Ammon's horn (tissue), 1 donor: ENCODE data around the gene NHERF1.
A peak's percentile ranks its signal among the peaks of the same experiment; 100 is the strongest.

Experiments used
- DNase-seq: peaks from one replicate; pipeline ENCODE4 v3.0.0-alpha.2; 2016; ENCODE audit warnings: low spot score

NHERF1 gene

DNA sequence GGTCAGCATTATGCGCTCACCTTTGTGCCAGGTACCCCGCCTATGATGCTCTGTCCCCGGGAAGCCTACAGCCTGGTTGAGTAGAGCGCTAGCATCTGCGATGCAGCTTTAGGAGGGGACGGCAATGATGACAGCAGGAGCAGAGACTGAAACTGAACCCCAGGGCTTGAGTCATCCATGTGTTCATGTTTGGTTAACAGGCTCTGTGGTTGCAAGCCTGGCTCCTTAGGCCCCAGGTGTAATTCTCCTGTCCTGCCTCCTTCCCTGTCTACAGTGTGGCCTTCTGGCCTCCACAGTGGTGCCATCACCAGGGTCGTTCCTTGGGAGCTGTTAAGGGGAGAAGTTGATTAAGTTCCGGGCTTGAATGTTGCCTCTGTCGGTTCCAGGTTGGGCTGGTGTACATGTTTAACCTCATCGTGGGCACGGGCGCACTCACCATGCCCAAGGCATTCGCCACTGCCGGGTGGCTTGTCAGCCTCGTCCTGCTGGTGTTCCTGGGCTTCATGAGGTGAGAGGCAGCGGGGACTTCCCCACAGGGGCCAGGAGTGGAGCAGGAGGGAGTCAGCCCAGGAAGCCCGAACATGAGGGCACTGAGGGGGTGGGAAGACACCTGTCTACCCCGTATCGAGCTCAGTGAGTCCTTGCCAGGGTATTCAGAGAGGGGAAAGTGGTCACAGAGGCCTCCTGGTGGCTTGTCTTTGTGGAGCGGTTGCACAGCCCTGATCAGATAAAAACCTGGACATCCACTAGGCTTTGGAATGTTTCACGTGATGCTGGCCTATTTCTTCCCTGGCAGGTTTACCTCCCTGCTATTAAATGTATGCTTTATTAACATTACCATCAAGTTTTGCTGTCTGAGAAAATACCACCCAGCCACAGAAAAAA is 36.9 kb downstream of the NHERF1 start:
- DNase-seq, result no peak

DNA sequence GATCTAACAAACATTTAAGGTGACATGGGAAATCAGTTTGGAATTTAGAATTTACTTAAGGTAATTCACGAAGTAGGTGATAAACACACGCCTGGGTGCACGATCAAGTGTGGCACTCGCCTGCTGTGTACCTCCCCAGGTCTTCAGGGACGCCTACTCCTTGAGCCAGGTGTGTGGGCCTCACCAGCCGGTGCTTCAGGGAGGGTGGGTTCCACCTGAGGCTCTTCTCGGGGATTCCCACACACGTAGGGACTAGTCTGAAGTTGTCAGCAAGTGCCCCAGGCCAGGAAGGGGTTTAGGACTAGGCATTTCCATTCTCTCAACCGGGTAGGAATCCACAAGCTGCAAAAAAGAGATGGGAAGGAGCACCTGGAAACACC is 37.5 kb downstream of the NHERF1 start:
- no peak for DNase-seq

DNA sequence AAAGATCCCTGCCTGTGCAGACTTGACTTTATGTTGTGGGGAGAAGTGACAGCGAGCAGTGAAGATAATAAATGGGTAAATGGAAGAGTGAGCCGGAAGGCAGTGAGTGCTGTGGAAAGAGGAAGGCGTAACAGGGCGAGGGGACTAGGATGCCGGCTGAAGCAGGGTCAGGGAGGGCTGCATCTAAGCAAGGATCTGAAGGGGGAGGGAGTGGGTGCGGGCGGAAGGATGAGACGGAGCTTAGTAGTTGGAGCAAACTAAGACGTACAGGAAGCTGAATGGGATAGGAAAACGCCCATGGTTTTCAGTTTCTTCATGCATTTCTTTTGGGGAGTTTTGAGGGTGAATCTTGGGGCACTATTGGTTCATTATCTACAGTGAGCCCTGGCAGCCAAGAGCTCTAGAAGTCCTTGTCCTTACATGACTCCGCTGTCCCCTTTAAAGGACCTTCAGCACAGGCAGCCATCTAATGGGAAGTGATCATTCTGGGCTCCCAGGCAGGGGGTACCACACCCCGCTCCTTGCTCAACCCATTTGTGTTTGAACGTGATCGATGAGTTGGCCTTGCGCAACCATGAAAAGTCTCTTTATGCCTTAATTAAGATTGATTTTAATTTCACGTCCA is 38.1 kb downstream of the NHERF1 start:
- DNase-seq, result no peak

DNA sequence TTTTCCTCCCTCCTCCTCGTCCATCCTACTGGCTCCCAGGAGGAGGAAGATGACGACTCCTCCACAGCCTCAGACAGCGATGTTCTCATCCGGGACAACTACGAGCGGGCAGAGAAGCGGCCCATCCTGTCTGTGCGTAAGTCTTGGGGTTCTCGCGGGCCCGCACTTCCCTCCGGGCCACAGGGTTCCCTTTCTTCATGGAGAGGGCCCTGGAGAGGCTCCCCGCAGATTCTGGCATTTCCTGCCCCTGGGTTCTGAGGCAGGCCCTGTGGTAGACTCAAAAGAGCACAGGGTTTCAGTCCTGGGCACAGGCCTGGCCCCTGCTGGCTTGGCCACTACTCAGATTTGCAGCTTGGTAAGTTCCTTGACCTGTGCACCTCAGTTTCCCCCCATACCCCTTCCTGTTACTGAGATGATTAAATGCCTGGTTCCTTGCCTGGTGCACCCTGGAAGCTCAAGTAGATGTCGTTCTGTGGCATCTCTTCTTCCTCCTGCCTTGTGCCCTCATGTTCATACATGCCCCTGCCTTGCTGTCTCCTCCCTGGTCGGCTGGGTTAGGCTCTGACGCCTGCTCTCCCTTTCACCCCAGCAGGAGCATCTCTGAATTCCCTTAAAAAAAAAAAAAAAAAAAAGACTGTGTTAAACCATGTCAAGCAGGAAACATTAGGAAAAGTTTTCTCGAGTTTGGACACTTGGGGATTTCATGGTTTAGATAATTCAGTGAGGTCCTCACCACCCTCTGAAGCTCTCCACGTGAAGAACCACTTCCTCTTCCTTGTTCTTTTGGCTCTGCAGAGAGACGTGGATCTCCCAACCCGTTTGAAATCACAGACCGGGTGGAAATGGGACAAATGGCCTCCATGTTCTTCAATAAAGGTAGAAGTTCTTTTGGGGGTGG is 42.0 kb downstream of the NHERF1 start:
- peak; percentile 42 for DNase-seq

DNA sequence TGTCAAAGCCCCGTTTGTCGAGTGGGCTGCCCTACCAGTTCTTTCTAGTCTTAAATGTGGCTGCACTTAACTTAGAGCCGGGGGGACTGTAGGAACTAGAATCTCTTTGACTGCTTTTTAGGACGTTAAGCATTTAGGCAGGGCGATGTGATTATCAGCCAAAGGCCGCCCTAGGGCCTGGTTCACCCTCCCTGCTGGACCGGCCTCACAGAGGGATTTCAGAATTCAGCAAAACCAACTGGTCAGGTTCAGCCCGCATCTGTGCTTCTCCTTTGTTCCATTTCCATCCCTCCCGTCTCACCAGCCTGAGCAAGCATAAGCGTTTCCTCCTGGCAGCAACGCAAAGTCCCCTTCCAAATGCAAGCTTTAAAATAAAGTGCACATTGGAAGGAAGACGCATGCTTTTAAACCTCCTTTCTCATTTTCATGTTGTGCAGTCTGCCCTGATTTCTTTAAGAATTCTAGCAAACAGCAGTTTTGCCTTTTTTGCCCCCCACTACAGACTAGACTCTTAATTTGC is 44.2 kb downstream of the NHERF1 start:
- no peak for DNase-seq

DNA sequence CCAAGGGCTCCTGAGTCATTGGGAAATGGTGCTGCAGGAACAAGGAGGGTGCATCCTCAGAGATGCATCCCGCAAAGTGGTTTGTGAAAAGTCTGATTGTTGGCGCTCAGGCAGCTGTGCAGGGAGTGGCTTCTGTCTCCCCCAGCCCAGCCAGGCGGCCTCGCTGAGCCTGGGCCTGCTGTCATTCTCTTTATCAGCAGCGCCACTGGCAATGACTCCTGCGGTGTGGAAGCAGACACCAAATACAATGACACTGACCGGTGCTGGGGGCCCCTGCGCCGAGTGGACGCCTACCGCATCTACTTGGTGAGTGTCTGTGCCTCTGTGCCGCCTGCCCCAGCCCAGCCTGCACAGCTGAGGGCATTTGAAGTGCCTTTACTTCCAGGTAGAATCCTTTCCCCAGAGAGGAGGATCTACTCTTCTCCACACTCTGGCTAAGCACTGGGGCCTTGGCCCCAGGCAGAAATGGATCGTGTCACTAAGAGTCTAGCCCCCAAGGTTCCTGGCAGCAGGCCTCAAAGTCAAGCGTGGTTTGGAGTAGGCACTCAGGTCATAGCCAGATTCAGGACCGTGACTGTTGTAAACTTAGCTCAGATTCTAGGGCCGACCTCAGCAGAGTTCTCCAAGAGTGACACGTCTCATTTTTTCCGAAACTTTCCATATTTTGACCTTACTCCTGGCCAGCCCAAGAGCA is 47.0 kb downstream of the NHERF1 start:
- DNase-seq, result no peak

DNA sequence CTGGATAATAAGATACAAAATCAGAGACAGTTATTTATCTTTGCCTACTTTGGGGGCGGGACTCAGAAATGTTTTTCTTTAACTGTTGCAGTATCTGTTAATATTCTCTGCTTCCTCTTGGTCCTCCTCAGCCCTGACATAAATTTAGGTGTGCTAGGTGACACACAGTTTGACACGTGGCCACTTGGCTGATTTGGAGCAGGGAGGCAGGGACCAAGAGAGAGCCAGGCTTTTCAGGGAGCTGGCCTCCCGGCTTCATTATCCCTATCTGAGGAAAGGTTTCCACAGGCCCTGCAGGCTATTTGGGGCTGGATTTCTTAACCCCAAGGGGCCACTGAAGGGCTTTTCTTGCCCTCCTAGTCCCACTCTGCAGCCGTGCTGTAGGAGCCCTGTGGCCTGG is 47.8 kb downstream of the NHERF1 start:
- DNase-seq, result no peak

DNA sequence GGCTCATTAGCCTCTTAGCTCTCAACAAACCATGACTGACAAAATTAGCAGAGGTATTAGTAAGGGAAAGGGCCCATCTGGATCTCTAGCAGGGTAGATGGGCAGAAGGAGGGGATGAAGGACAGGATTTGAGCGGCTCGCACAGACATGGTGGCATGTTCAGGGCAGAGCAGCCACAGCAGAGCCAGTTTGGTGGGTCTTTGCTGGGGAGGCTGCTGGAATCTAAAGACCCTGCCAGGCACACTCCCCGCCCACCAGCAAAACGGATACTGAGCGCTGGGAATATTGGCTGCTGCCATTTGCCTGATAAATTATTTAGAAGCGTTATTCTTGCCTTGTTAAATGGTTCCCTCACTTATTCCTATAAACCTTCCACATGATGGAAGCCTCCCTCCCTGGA is 48.4 kb downstream of the NHERF1 start:
- DNase-seq, result no peak

DNA sequence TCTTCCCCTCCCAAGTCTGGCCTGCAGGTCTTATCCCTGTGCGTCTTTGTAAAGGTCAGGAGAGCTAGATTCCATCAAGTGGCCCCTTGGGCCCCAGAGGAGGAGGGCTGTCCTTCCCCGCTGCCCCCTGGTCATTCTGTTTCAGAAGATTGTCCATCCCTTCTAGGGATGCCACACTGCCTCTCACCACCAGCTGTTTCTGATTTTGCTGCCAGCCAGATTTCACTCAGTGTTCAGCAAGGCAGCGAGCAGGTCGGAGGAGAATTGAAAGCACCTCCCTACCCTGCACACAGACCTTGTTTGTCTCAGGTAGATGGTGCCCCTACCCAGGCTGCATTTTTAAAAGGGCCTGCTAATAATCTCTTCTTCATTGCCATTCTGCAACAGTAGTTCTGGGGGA is 49.4 kb downstream of the NHERF1 start:
- DNase-seq, result no peak

DNA sequence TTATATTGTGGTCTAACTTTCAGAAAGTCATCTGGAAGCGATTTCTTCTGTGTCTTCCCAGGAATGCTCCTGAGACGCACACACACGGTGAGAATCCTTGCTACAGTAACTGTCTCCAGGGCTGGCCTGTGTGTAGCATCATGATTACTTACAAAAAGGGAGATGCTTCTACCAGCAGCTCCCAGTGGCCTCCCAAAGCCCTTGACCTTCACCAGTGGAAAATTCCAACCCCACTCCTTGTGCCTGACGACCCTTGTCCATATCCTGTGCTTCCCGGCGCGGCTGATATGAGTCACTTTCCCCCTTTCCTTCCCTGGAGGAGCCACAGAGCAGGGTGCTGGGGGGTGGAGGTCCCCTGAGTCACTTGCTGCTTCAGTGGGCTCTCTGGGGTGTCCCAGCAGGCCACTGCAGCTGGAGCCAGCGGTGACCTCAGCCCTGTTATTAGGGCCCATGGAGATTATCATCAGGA is 49.8 kb downstream of the NHERF1 start:
- DNase-seq, result no peak

DNA sequence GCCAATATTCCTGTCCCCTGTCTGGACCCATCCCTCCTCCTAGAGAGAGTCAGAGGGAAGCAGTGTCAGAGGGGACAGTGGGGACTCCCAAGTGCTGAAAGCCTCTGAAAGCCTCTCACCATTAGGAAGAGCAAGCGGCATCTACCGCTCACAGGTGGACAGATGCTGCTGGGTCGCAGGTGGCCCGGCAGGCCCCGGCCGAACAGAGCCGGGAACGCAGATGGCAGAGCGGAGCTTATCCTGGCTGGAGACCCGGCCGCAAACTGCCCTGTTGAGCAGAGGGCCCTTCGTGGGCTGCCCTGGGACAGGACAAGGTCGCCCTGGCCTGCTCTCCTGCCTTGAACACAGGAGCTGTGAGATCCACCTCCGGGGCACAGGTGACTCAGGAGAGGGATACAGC is 50.7 kb downstream of the NHERF1 start:
- no peak for DNase-seq

DNA sequence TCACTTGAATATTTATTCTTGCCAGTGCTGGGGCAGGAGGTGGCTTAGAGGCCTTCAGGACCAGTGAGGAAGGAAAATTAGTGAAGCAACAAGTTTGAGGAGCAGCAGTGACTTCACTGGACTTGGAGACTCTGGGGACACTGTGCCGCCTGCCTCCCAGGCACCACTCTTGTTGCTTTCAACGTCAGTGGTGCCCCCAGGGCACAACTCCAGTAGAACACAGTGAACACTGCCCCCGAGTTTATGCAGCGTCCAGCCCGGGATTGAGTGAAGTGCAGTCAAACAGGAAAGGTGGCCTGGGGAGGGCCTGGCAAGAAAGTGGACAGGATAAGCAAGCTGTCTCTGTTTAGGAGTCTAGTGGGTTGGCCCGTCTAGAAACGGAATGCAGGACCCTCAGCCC is 52.1 kb downstream of the NHERF1 start:
- no peak for DNase-seq

DNA sequence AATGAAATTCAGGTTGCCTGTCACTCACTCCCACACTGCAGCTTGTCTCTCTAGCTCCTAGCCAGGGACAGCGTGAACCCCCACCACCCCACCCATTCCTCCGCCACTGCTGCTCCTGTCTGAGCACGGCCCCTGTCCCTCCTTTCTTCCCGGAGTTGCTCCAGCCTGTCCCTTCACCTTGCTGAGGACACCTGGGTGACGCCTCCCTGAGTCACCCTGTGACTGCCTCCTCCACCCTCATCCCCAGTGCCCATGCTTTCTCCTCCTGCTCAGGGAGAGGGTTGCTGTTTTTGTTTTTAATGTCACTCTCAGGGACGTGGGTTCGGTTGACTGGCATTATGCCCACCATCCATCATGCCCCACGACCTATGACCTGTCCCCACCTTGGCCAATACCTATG is 53.5 kb downstream of the NHERF1 start:
- no peak for DNase-seq

DNA sequence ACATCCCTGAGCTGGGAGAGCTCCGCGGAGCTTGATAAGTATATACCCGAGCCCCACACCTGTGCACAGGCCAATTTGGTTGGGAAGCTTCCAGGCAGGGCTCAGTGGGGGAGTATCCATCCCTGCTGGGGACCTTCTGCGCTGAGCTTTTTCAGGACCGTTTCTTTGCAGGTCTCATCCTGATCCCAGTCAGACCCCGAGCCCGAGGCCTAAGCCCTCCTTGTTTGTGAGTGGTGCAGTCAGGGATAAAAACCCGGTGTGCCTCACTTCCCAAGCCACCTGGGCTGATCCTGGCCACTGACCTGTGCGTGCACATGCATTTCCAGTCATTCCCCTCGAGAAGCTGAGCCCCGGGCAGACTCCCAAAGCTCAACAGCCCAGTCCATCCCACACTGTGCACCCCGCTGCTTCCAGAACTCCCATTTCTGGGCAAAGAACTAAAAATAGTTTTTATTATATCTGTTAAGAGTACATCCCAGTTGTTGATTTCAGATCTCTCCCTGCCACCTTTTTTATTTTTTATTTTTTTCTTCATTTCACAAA is 55.0 kb downstream of the NHERF1 start:
- DNase-seq, result no peak

DNA sequence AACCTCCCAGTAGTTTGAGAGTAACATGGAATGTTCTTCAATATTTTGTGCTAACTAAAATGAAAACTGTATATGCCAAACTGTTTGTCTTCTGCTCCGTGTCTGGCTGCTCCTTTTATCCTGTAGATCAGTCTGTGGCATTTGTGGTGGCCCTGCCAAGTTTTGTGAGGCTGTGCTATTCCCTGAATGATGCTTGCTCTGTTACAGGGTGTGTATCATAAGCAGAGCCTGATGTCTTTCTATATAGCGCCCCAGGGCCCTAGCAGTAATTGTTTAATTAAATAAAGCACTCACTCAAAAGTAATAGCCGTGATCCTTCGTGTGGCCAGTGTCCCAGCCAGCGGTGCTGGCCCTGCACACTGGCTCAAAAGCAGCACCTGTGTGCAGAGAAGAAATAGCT is 55.5 kb downstream of the NHERF1 start:
- no peak for DNase-seq

DNA sequence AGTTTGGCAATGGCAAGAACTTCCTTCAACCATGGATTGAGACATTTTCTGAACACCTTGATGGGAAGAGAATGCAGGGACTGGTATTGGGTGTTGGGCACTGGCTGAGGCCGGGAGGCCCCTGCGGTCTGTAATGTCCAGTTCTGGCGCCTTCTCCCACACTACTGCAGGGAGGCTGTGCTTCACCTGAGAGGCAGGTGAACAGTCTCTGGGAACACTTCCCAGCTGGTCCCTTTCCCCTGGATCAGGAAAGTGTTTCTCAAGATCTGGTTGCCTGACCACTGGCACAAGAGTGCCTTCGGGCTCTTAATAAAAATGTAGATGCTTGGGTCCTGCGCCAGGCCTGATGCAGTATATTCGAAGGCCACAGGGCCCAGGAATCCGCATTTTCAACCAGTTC is 56.3 kb downstream of the NHERF1 start:
- DNase-seq, result no peak

DNA sequence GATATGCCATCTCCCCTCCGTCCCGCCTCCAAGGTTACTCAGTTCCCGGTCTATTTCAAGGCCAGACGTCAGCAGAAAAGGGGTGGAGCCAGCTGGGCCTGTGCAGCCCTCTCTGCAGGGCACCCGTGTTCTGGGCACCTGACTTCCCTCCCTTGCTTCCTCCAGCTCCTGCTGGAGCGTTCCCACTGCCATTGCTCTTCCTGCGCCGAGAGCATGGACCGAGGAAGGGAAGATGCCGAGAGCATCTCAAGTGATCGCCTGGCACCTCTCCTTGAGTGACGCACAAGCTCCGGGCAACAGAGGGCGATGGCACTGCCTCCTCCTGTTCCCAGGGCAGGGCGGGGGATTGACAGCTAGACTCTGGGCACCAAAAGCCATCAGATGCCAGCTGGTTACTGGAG is 57.2 kb downstream of the NHERF1 start:
- DNase-seq, result no peak

DNA sequence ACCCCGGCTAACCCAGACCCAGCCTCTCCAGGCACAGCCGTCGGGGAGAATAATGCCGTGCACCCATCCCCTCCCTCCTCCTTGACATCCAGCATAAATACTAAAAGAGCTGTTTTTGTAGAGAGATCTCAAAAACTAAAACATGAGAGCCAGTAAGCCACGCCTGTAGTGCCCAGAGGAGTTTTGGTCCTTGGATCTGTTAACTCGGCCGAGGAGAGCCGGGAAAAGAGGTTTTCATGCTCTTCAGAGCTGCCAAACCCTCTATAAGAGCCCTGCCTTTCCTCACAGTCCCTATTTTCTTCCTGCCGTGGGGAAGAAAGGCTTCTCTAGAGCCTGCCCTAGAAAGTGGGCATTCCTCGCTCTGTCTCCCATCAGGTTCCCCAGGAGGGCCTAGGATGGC is 57.9 kb downstream of the NHERF1 start:
- no peak for DNase-seq

DNA sequence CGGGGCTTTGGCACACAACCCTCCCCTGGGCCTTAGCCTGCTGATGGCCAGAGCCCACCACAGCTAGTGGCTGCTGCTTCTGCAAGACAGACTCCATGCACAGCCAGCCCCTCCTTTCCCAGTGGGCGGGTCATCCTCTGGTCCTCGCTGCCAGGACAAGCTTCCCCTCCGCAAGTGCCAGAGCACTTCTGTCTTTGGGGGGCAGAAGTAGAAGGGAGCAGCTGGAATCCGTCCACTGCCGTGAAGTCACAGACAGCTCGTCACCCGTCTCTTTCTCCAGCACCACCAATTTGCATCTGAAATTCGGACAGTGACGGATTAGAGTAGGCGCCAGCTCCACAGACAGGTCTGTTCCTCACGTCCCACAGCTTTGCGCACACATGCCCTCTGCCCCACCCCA is 59.0 kb downstream of the NHERF1 start:
- DNase-seq, result peak; percentile 50

DNA sequence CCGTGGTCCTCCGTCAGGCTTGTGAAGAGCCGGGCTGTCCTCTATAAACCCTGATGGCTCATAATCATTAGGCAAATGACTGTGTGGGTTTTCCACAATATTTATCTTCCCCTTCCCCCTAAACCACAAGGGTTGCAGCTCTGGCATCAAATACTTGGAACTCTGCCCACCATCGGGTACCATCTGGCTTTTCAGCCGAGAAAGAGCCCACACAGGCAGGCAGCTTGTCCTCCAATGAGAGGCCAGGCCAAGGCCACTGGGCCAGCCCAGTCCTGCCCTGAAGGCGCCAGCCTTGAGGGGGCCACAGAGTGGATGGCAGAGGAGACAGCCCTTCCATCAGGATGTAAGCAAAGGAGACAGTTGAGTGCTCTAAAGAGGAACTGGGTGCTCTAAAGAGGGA is 59.5 kb downstream of the NHERF1 start:
- peak; percentile 50 for DNase-seq

DNA sequence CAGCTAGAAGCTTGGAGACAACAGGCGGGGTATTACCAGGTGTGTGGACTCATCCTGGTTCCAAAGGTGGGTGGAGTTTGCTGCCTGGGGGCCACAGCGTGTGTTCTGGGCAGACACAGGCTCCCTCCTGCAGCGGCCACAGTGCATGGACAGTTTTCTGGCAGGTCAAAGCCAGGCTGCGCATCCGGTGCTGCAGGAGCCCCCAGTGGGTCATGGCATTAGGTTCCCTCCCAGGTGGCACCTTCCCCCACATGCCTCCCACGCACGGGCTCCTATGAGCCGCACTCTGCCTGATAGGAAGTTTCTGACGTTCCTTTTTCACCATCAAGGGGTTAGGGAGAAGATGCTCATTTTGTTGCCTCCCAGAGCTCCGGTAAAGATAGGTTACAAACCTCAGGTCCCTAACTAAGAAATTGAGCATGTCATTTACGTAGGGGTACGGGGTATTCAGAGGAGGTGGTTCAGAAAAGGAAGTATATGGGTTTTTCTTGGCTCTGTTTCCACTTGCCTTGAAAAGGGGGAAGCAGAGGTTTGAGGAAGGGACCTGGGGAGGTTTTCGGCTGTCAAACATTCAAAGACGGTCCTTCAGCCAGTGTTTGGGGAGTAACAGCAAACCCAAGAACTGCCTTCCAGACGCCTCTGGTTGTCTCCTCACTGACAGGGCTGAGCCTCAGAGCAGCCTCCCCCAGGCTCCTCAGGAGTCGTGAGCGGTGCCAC is 60.4 kb downstream of the NHERF1 start:
- peak; percentile 39 for DNase-seq
